ENCODE measurements around the gene ERGIC3. TPM values are rescaled to one million over a fixed set of nuclear protein-coding genes. Genes with fewer than 3 reads are reported as not detected.

Gene ERGIC3
- total RNA-seq, 2 donors from 2014 or later, result 133 to 142 TPM

DNA sequence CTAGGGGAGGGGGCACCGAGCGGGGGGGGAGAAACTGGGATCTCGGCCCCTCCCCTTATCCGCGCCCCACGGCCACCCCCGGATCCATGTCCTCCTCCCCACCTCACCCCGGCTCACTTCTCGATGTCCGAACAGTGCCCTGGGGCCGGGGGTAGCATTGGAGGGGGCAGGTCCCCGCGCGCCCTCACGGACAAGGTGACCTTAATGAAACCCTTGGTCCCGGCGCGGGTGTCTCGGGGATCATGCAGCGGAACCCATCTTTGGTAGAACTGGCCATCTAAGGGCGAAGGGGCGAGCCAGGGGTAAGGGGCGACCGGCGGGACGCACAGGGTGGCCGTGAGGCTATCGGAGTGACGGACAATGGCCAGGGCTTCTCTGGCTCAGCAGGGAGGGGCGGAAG, 60.1 kb downstream of the ERGIC3 start:
- no peak for ATAC-seq (replicated peaks)
- H3K36me3 Mint-ChIP-seq (ENCODE audit: low read depth), result no peaks in the 10 kb centered on the region

DNA sequence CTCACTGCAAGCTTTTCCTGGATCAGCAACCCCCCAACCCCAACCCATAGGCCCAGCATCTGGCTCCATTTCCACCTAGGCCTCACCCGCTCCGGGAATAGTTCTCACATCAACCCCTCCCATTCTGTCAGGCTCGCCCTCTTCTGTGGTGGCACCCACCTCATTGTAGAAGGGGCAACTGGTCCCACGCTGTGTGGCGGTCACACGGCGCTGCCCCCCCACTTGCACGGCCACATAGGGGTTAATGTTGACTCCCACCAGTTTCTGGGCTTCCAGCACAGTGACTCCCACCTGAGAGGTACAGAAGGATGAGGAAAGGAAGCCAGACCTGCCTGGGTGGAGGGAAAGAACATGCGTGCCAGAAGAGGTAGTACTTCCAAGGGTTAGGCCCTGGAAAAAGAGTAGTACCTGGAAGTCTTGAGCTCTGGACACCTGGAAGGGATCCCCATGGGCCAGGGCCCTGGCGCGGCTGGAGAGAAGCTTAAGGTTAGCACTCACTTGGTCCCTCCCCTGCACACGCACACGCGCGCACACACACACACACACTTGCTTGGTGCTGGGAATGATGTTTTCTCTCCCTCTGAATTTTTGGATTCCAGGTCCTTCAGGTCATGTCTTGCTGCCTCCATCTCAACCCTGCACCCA, 61.1 kb downstream of the ERGIC3 start:
- Mint-ChIP-seq H3K27ac (no peak overlapping the region), H3K4me1 (no peaks in the 10 kb centered on the region), H3K36me3 (ENCODE audit: low read depth) (no peaks in the 10 kb centered on the region), H3K9me3 (no peaks in the 10 kb centered on the region), H3K4me3 (peak overlapping the region; percentile 75), H3K27me3 (peaks cover 12% of the 10 kb centered on the region)
- no peak for ATAC-seq (replicated peaks)

More for the DNA sequence above, 60.1 kb downstream of the ERGIC3 start:
- Mint-ChIP-seq H3K4me1 (no peaks in the 10 kb centered on the region), H3K4me3 (peak overlapping the region; percentile 75), H3K9me3 (no peaks in the 10 kb centered on the region), H3K27ac (no peak overlapping the region), H3K27me3 (peaks cover 12% of the 10 kb centered on the region)

DNA sequence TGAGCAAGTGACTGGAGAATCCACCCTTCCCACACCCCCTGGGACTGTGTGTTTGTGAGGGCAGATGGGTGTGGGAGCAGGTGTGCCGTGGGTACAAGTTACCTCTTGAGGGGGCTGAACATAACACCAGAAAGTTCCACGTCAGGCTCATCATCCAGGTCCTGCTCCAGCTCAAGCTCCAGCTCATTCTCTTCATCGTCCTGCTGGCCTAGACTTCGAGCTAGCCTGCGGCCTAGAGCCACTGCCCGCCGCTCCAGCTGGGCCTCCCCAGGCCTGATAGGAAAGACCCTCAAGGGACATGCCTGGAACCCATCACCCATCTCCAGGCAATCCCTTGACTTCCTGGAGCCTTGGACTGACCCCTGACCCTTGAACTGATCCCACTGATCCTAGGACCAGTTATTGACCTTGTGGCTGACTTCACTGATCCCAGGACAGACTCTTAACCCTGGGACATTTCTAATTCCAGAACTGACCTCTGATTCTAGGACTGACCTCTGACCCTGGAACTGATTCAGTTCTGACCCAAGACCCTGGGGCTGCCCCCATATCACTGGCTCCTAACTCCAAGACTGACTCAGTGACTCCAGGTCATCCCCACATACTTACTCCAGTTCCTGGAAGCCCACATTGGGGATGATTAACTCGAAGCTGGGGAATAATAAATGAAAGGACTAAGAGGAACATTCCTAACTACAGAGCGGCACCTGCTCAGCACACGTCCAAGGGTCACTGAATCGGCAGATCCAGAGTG, 62.0 kb downstream of the ERGIC3 start:
- Mint-ChIP-seq H3K9me3 (no peaks in the 10 kb centered on the region), H3K27ac (no peak overlapping the region), H3K4me3 (peak overlapping the region; percentile 75), H3K27me3 (peaks cover 8% of the 10 kb centered on the region), H3K36me3 (ENCODE audit: low read depth) (no peaks in the 10 kb centered on the region), H3K4me1 (no peaks in the 10 kb centered on the region)
- no peak for ATAC-seq (replicated peaks)

DNA sequence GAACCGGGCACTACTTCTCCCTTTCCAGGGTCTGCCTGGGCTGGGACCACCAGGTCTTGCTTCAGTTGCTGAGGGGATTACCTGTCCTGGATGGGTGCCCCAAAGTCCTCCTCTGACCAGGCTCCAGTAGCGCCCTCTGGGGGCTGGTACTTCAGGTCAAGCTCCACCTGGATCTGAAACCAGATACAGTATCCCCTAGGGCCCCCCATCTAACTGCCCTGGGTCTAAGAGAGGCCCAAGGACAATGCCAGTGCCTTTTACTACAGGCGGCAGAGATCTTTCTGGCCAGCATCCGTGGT, 62.5 kb downstream of the ERGIC3 start:
- no peak for ATAC-seq (replicated peaks)

DNA sequence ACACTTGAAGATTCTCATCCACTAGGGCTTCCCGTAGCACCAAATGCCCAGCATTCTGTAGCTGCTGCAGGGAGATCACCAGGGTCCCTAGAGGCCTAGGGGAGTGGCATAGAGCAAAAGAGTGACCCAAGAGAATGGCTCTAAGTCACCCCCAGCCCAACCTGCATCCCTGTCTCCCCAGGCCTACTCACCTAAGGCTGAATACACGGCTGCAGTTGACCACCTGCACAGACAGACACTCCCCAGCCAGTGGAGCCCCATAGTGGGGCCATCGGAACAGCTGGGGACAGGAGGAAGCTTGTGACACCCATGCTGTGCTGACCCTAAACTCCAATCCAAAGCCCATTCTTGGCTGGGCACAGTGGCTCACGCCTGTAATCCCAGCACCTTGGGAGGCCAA, 64.2 kb downstream of the ERGIC3 start:
- H3K27ac Mint-ChIP-seq, result no peak overlapping the region
- ATAC-seq (replicated peaks), result no peak
- H3K27me3 Mint-ChIP-seq, result peaks cover 4% of the 10 kb centered on the region
- no peak overlapping the region for H3K4me3 Mint-ChIP-seq
- no peaks in the 10 kb centered on the region for H3K4me1 Mint-ChIP-seq
- no peaks in the 10 kb centered on the region for H3K36me3 Mint-ChIP-seq (ENCODE audit: low read depth)
- H3K9me3 Mint-ChIP-seq, result no peaks in the 10 kb centered on the region

More for the DNA sequence above, 62.5 kb downstream of the ERGIC3 start:
- Mint-ChIP-seq H3K4me1 (no peaks in the 10 kb centered on the region), H3K36me3 (ENCODE audit: low read depth) (no peaks in the 10 kb centered on the region), H3K9me3 (no peaks in the 10 kb centered on the region), H3K4me3 (no peak overlapping the region), H3K27ac (no peak overlapping the region), H3K27me3 (peaks cover 8% of the 10 kb centered on the region)

Other genes with a start within 250 kb of the ERGIC3 start
- not detected for gene FAM83C, start 249.7 kb upstream of the ERGIC3 start, total RNA-seq
- 10 to 100 TPM; 76.3 to 79.3 TPM for gene UQCC1, start 130.1 kb upstream of the ERGIC3 start, total RNA-seq
- gene GDF5, start 103.8 kb upstream of the ERGIC3 start, total RNA-seq, result not detected
- 10 to 100 TPM; 77.8 to 88.3 TPM for gene CEP250, start 86.5 kb upstream of the ERGIC3 start, total RNA-seq
- gene C20orf173, start 12.4 kb upstream of the ERGIC3 start, total RNA-seq, result not detected
- 10 to 100 TPM in 1 of 2 donors, 1 to 10 TPM in 1; 7.2 to 52.4 TPM for gene SPAG4, start 73.8 kb downstream of the ERGIC3 start, total RNA-seq
- 100 to 1,000 TPM; 269 to 280 TPM for gene CPNE1, start 122.8 kb downstream of the ERGIC3 start, total RNA-seq
- 100 to 1,000 TPM; 106 to 116 TPM for gene RBM12, start 122.8 kb downstream of the ERGIC3 start, total RNA-seq
- gene NFS1, start 157.3 kb downstream of the ERGIC3 start, total RNA-seq, result 10 to 100 TPM; 41.1 to 49.2 TPM
- 100 to 1,000 TPM in 1 of 2 donors, 10 to 100 TPM in 1; 93.0 to 134 TPM for gene ROMO1, start 157.3 kb downstream of the ERGIC3 start, total RNA-seq
- gene RBM39, start 200.2 kb downstream of the ERGIC3 start, total RNA-seq, result 100 to 1,000 TPM; 295 to 359 TPM
- 10 to 100 TPM; 70.3 to 73.0 TPM for gene PHF20, start 229.9 kb downstream of the ERGIC3 start, total RNA-seq